Thoracic aorta (tissue), 2 donors: ENCODE measurements around the gene AHDC1. TPM values are rescaled to one million over a fixed set of nuclear protein-coding genes. Genes with fewer than 3 reads are reported as not detected.

Source experiments
- ATAC-seq: fragments of 150-250 bp; one replicate; pipeline ENCODE4 v1.8.0; 2017; ENCODE audit warnings: low read depth; ENCODE audit not compliant: insufficient number of reproducible peaks, low FRiP score
- DNase-seq: peaks from one replicate; pipeline ENCODE4 v3.0.0-alpha.2; 2020; ENCODE audit warnings: low spot score
- H3K27ac ChIP-seq, 2 donors: fragments of 200-600 bp; sonication (generic); 1 replicate in 1 of 2; 2 replicates in 1 of 2; pipeline ENCODE4 v1.5.1; 2016; ENCODE audit warnings: mild to moderate bottlenecking in 2 of 2, moderate library complexity in 2 of 2
- H3K27me3 ChIP-seq: fragments of 200-600 bp; sonication (generic); replicated peaks from 2 replicates; pipeline ENCODE4 v1.6.0; 2016; ENCODE audit warnings: mild to moderate bottlenecking; ENCODE audit not compliant: insufficient read depth
- H3K36me3 ChIP-seq: fragments of 200-600 bp; sonication (generic); one replicate; pipeline ENCODE4 v1.5.1; 2016
- H3K4me1 ChIP-seq, 2 donors: fragments of 200-600 bp; sonication (generic); 1 replicate in 1 of 2; 2 replicates in 1 of 2; pipeline versions ENCODE4 v1.5.1 to v1.6.0; 2016; ENCODE audit warnings: low read depth in 2 of 2, mild to moderate bottlenecking in 1 of 2; ENCODE audit not compliant: control insufficient read depth in 1 of 2
- H3K4me3 ChIP-seq: fragments of 200-600 bp; sonication (generic); 2 replicates; pipeline ENCODE4 v1.5.1; 2016; ENCODE audit warnings: mild to moderate bottlenecking
- H3K9me3 ChIP-seq: fragments of 200-600 bp; sonication (generic); 2 replicates; pipeline ENCODE4 v1.5.1; 2016
- CTCF ChIP-seq: fragments of 200-600 bp; sonication (generic); IDR thresholded peaks from one replicate; pipeline ENCODE4 v1.5.1; 2019; ENCODE audit warnings: antibody characterized with exemption
- total RNA-seq, 2 donors: library from RNA; depleted of rRNA; stranded (reverse); fragments of >200 nt; gene quantifications; one replicate each; pipeline versions ENCODE4 v1.1.0 to v1.2.3, GENCODE V29; 2016

The AHDC1 gene
- total RNA-seq, 2 donors from 2014 or later: 38.3 to 55.4 TPM

- TF ChIP-seq CTCF: no peak
- Histone ChIP-seq H3K27me3 (no peaks in the 10 kb centered on the region), H3K27ac (peak overlapping the region; percentile 81 to 97), H3K4me1 (peaks cover 62 to 94% of the 10 kb centered on the region in 2 donors), H3K9me3 (no peaks in the 10 kb centered on the region), H3K4me3 (peak overlapping the region; percentile 20), H3K36me3 (peaks cover 12% of the 10 kb centered on the region)
- DNase-seq (no peak), ATAC-seq (no peak)
These were observed 42.6 kb downstream of the AHDC1 start for GRCh38 chr1:27561124-27561899.

- Histone ChIP-seq H3K27ac (peak overlapping the region; percentile 81 to 97), H3K27me3 (no peaks in the 10 kb centered on the region), H3K4me3 (no peak overlapping the region), H3K4me1 (peaks cover 61 to 94% of the 10 kb centered on the region in 2 donors), H3K36me3 (peaks cover 12% of the 10 kb centered on the region), H3K9me3 (no peaks in the 10 kb centered on the region)
- no peak for ATAC-seq
- no peak for DNase-seq
- no peak for TF ChIP-seq CTCF
These were observed 43.4 kb downstream of the AHDC1 start for GRCh38 chr1:27560268-27561123.

GRCh38 chr1:27559466-27560030 lies 44.4 kb downstream of the AHDC1 start:
- Histone ChIP-seq H3K27me3 (no peaks in the 10 kb centered on the region), H3K4me1 (peaks cover 60 to 94% of the 10 kb centered on the region in 2 donors), H3K4me3 (no peak overlapping the region), H3K36me3 (peaks cover 12% of the 10 kb centered on the region), H3K27ac (peak overlapping the region in 1 of 2 donors; percentile 53), H3K9me3 (no peaks in the 10 kb centered on the region)
- DNase-seq: no peak
- TF ChIP-seq CTCF: no peak
- ATAC-seq: no peak

- no peak for TF ChIP-seq CTCF
- no peak for ATAC-seq
- no peak for DNase-seq
- Histone ChIP-seq H3K9me3 (no peaks in the 10 kb centered on the region), H3K27me3 (no peaks in the 10 kb centered on the region), H3K4me3 (no peak overlapping the region), H3K36me3 (peaks cover 15% of the 10 kb centered on the region), H3K27ac (peak overlapping the region; percentile 52 to 78), H3K4me1 (peaks cover 50 to 88% of the 10 kb centered on the region in 2 donors)
These were observed 46.2 kb downstream of the AHDC1 start for GRCh38 chr1:27557596-27558340.
